Measurements from ENCODE around the gene CAMTA1.

The CAMTA1 gene

GRCh38 chr1:7196036-7196911, 411.0 kb downstream of the CAMTA1 start:
- H3K4me3 ChIP-seq (ENCODE audit: low read depth, low read length), result no peak overlapping the region
- TF ChIP-seq CTCF (conservative IDR thresholded peaks at IDR 0.05; ENCODE audit: low read depth, low read length), result no peak
- no peak for DNase-seq (ENCODE audit: low read depth)

GRCh38 chr1:7198664-7199063, 413.4 kb downstream of the CAMTA1 start:
- no peak for DNase-seq (ENCODE audit: low read depth)
- H3K4me3 ChIP-seq (ENCODE audit: low read depth, low read length), result no peak overlapping the region
- no peak for TF ChIP-seq CTCF (conservative IDR thresholded peaks at IDR 0.05; ENCODE audit: low read depth, low read length)

- peak; percentile 27 for DNase-seq (ENCODE audit: low read depth)
- H3K4me3 ChIP-seq (ENCODE audit: low read depth, low read length), result no peak overlapping the region
- TF ChIP-seq CTCF (conservative IDR thresholded peaks at IDR 0.05; ENCODE audit: low read depth, low read length), result no peak
These were observed 414.0 kb downstream of the CAMTA1 start for GRCh38 chr1:7199077-7199779.

DNA sequence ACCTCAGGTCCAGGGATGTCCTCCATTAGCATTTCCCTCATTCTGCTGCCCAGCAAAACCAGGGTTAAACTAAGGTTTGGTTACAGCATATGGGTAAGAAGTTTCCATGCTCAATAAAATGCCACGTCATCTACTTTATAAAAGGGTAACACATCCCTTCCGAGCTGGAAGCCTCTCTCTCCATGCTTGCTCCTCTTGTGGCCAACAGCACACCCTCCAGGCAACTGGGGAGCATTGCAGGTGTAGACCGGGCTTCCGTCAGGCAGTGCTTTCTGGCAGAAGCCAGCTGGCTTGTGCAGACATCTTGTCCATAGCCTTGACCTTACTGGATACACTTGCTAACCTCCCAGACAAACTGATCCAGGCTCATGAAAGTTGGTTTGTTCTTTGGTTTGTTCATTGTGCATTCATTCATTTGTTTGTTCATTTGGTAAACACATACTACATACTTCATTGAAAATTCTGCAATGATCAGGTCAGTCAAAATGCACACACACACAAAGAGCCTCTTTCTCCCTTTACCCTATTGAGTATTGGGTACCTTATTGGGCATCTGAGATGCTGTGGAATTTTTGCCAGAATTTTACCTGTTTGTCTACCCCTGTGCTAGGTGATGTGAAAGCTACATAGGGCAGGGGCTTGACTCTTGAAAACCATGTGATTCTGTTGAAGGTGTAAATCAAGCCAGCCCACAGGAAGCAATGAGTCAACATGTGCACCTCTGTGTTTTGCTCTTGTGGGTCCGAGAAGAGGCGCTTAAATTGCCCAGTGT, 422.8 kb downstream of the CAMTA1 start:
- TF ChIP-seq CTCF (conservative IDR thresholded peaks at IDR 0.05; ENCODE audit: low read depth, low read length), result peak; percentile 99
- DNase-seq (ENCODE audit: low read depth), result peak; percentile 91
- H3K4me3 ChIP-seq (ENCODE audit: low read depth, low read length), result no peak overlapping the region

DNA sequence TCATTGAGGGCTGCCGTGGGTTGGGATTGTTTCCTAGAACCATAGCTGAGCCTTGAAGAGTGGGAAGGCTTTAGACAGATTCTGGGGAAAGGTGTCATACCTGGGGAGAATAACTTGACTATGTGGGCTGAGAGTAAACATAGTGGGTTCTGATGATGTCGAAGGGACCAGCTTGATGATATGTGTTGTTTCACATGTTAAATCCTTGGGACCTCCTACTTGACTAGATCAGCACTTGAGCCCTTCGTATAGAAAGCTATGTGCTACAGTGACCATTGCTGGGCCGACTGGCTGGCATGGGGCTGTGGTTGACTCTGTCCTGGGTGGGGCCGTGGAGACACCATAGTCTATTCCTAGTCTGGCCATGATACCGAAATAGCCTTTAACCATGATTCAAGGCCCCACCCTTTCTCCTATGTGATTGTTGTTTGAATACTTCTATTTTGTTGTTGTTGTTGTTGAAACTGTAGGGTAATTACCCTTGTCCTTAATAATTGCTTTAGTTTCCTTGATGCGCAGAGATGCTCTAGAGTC, 423.5 kb downstream of the CAMTA1 start:
- no peak for TF ChIP-seq CTCF (conservative IDR thresholded peaks at IDR 0.05; ENCODE audit: low read depth, low read length)
- DNase-seq (ENCODE audit: low read depth), result no peak
- no peak overlapping the region for H3K4me3 ChIP-seq (ENCODE audit: low read depth, low read length)

- no peak for TF ChIP-seq CTCF (conservative IDR thresholded peaks at IDR 0.05; ENCODE audit: low read depth, low read length)
- no peak overlapping the region for H3K4me3 ChIP-seq (ENCODE audit: low read depth, low read length)
- no peak for DNase-seq (ENCODE audit: low read depth)
These were observed 424.1 kb downstream of the CAMTA1 start for GRCh38 chr1:7209336-7209735.

Data from choroid plexus epithelial cell (primary cell).